ENCODE measurements around the gene ARL4C.

DNA sequence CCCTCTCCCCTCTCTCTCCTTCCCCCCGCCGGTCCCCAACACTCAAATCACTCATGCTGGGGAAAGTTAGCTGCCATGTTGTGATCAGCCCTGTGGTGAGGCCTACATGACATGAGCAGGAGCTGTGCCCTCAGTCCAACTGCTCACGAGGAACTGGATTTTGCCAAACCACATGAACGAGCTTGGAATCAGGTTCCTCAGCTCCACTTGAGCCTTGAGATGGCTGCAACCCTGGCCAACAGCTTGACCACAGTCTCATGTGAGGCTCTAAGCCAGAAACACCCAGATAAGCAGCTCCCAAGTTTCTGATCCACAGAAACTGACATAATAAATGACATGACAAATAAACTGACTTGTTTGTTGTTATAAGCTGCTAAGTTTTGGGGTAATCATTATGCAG, 38.4 kb downstream of the ARL4C start:
- no peak for TF ChIP-seq JUNB (IDR thresholded peaks at IDR 0.05; ENCODE audit: unreplicated experiment)
- TF ChIP-seq, protein P1, sequence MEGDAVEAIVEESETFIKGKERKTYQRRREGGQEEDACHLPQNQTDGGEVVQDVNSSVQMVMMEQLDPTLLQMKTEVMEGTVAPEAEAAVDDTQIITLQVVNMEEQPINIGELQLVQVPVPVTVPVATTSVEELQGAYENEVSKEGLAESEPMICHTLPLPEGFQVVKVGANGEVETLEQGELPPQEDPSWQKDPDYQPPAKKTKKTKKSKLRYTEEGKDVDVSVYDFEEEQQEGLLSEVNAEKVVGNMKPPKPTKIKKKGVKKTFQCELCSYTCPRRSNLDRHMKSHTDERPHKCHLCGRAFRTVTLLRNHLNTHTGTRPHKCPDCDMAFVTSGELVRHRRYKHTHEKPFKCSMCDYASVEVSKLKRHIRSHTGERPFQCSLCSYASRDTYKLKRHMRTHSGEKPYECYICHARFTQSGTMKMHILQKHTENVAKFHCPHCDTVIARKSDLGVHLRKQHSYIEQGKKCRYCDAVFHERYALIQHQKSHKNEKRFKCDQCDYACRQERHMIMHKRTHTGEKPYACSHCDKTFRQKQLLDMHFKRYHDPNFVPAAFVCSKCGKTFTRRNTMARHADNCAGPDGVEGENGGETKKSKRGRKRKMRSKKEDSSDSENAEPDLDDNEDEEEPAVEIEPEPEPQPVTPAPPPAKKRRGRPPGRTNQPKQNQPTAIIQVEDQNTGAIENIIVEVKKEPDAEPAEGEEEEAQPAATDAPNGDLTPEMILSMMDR (conservative IDR thresholded peaks at IDR 0.05; ENCODE audit: low read depth in 2 of 2), result no peak

All from GM23338 (cell line).